Dendritic cell treated with granulocyte-macrophage colony-stimulating factor and Interleukin-4, amounts not matched to agents 40 ng/mL and 50 ng/mL, for 4 days (primary cell): ENCODE results near the gene TXNDC17.
A peak's percentile ranks its signal among the peaks of the same experiment; 100 is the strongest.
"Not testable (repeated sequence)": the region's sequence is repeated elsewhere in the genome, so short reads cannot be mapped to it uniquely, and the experiment has no call there.

Source experiments
- H3K27ac Mint-ChIP-seq: one replicate; pipeline ENCODE4 v1.8.0; 2022; ENCODE audit warnings: mild to moderate bottlenecking, mixed read lengths
- H3K27me3 Mint-ChIP-seq: one replicate; pipeline ENCODE4 v1.8.0; 2022; ENCODE audit warnings: mild to moderate bottlenecking, mixed read lengths
- H3K36me3 Mint-ChIP-seq: one replicate; pipeline ENCODE4 v1.8.0; 2022; ENCODE audit warnings: low read depth, mixed read lengths
- H3K4me1 Mint-ChIP-seq: one replicate; pipeline ENCODE4 v1.8.0; 2022; ENCODE audit warnings: low read depth, mixed read lengths
- H3K4me3 Mint-ChIP-seq: one replicate; pipeline ENCODE4 v1.8.0; 2022; ENCODE audit warnings: mild to moderate bottlenecking, moderate library complexity, mixed read lengths
- H3K9me3 Mint-ChIP-seq: one replicate; pipeline ENCODE4 v1.8.0; 2022; ENCODE audit warnings: mixed read lengths
- intact Hi-C: fragments of 100-400 bp; cut with micrococcal nuclease; formaldehyde crosslinking; loops from one replicate; pipeline ENCODE4 v1.15.0; 2022

TXNDC17 gene

DNA sequence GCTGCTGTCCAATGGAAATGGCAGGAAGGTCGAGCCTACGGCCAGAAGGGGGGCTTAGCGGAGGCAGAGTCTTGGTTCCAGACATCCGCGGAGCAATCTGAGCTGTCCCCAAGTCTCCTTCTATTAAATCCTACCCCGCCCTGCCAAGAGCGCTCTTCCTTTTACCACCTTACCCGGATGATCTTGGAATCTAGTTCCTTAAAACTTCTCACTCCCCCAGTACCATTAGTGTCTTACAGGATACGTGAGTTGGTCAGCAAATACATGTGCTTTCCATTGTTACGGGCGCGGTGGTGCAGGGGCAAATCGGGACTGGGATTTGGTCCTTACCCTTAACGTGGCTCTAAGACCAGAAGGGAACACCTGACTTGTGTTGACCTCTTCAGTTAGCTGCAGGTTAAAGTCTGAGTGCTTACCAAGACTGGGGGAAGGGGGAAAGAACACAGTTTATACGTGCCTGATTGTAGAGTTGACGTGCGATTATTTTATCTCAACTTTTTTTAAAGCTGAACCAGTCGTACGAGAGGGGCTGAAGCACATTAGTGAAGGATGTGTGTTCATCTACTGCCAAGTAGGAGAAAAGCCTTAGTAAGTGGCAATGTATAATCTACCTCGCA is 495 bp downstream of the TXNDC17 start:
- Mint-ChIP-seq H3K27me3 (peaks cover 3% of the 10 kb centered on the region), H3K4me1 (peaks cover 48% of the 10 kb centered on the region), H3K36me3 (peaks cover 79% of the 10 kb centered on the region), H3K4me3 (peak overlapping the region; percentile 93), H3K27ac (peak overlapping the region; percentile 89), H3K9me3 (no peaks in the 10 kb centered on the region)
- intact Hi-C loops = loop anchor here (10.0 kb wide), 1 partner anchor 373 kb away; the partner anchor contains the start of gene RNASEK

DNA sequence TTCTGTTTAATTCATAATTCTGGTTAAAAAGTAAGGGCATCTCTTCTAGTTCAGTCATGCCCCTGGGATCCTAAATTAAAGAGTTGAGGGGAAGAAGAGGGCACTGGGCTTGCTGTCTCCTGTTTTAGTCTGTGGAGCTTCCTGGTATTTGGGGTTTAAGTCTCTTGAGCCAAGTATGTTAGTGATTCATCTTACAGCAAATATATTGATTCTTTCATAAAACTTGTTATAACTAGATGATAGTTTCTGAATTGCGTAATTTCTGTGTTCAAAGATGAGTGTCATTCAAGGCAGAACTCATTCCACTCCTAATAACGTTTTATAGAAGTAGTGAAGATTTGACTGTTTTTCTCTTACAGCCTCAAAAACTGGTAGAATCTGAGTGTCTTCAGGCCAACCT is 1.7 kb downstream of the TXNDC17 start:
- Mint-ChIP-seq H3K4me1 (peaks cover 49% of the 10 kb centered on the region), H3K4me3 (no peak overlapping the region), H3K36me3 (peaks cover 80% of the 10 kb centered on the region), H3K9me3 (no peaks in the 10 kb centered on the region), H3K27me3 (peaks cover 3% of the 10 kb centered on the region), H3K27ac (no peak overlapping the region)
- intact Hi-C loops = loop anchor here (10.0 kb wide), 1 partner anchor 372 kb away; the partner anchor contains the start of gene RNASEK

DNA sequence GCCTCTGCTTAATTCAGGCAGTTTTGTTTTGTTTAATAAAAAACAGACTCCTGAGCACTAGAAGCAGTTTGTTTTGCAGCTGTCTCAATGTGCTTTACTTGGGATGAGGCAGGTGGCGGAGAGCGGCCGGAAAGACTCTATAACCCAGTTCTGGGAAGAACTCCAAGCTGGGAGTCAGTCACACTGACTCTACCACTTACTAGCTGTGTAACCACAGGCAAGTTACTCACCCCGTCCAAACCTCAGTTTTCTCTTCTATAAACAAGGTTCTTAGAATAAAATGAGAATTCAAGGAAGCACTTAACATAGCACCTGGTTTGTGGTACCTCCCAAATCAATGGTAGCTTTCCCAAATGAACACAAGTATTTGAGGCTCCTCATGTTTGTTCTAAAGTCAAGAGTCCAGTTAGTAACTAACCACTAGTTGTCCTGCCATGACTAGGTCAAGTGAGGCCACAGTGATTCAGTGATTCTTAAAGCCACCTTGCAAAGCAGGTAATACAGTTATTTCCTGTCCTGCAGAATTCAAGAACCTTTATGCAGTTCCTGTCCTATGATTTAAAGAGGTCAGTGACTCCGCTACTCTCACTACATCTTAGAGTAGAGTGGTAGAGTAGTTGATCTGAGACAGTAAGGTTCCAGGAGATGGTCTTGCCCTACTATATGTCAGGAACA is 2.7 kb downstream of the TXNDC17 start:
- peaks cover 84% of the 10 kb centered on the region for H3K36me3 Mint-ChIP-seq
- no peak overlapping the region for H3K4me3 Mint-ChIP-seq
- intact Hi-C loops = loop anchor here (10.0 kb wide), 1 partner anchor 371 kb away; the partner anchor contains the start of gene RNASEK
- no peak overlapping the region for H3K27ac Mint-ChIP-seq
- no peaks in the 10 kb centered on the region for H3K9me3 Mint-ChIP-seq
- H3K27me3 Mint-ChIP-seq = peaks cover 3% of the 10 kb centered on the region
- H3K4me1 Mint-ChIP-seq = peaks cover 49% of the 10 kb centered on the region

DNA sequence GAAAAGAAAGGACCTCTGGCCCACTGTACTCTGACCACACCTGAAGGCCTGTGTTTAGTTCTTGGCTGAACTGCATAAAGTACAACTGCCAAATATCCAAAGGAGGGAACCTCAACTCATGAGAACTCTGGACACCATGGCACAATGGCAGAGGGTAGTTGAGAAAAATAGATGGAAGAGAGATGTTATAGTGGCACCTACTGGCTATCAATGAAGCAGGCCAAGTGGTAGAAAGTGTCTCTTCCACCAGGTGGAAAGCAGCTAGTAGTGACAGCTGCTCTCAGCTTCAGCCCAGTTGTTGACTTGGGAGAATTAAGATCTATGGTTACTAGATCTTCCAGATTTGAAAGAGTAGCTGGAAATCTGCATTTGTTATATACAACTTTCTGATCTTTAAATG is 7.3 kb downstream of the TXNDC17 start:
- H3K27ac Mint-ChIP-seq = peak overlapping the region; percentile 52
- H3K4me1 Mint-ChIP-seq = peaks cover 51% of the 10 kb centered on the region
- no peak overlapping the region for H3K4me3 Mint-ChIP-seq
- H3K27me3 Mint-ChIP-seq = peaks cover 6% of the 10 kb centered on the region
- H3K36me3 Mint-ChIP-seq = peaks cover 79% of the 10 kb centered on the region
- intact Hi-C loops = loop anchor here (1.0 to 10.0 kb wide), 2 partner anchors 175 to 367 kb away; partner anchors contain the start of gene RNASEK
- no peaks in the 10 kb centered on the region for H3K9me3 Mint-ChIP-seq

DNA sequence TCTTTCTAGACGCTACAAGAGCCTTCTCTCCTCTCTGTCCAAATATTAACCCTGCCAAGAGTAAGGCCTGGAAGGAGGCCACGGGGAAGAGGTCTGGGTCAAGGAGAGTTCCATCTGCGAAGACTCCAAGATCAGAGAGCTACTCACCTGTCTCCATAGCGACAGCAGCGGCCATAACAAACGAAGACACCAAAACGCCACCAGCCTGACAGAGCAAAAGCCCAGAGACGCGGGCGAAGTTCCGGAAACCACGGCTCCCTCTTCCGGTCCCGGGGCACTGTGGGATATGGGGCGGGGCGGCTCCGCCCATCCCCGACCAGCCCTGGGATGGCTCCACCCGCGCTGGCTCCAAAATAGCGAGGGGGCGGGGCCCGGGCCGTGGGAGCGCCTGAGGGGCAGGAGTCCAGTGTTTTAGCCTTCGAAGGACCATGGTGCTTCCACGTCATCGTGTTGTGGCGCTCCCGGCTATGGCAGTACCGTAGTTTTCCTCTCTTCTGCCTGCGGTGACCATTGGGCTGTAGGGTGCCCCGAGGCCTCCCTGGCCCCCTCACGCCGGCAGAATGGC is 10.6 kb downstream of the TXNDC17 start, which contains the start of the genes C17orf100 and MED31:
C17orf100 (plus strand) TSS at position 409 of the 565 bp plus-strand sequence; CDS start at position 561, 152 bp downstream.
MED31 (minus strand) TSS at position 252 of the 565 bp plus-strand sequence; CDS start at position 175, 77 bp downstream.
- intact Hi-C loops = no loop called here
- H3K27ac Mint-ChIP-seq = peak within 1 kb of the TSS; percentile 98

DNA sequence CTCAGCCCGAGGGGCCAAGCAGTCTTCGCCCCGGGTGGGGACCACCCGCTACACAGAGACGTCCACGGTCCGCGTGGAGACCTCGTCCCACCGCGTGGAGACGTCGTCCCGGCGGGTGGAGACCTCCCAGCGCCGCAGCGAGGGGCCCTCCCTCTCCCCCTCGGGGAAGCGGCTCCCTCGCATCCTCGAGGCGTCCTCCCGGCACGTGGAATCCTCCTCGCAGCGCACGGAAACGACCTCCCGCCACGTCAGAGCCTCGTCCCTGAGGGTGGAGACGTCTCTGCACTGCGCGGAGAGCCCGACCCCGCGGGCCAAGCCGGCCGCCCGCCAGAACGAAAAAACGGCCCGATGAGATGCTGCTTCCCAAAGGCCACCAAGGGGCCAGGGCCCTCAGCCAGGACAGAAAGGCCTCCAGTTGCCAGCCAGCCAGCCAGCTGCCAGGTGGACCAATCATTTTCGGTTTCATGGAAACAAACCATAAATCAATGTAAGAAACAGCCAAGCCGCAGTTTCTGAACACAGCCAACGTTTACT is 11.1 kb downstream of the TXNDC17 start:
- intact Hi-C loops = no loop called here
- Mint-ChIP-seq H3K36me3 (peaks cover 65% of the 10 kb centered on the region), H3K9me3 (no peaks in the 10 kb centered on the region), H3K27ac (peak overlapping the region; percentile 98), H3K27me3 (peaks cover 36% of the 10 kb centered on the region), H3K4me1 (peaks cover 71% of the 10 kb centered on the region), H3K4me3 (peak overlapping the region; percentile 96)

More for the DNA sequence above, 10.6 kb downstream of the TXNDC17 start, which contains the start of the genes C17orf100 and MED31:
- Mint-ChIP-seq H3K4me3 (peak within 1 kb of the TSS; percentile 96), H3K27me3 (peaks cover 35% of the 10 kb centered on the region), H3K36me3 (peaks cover 71% of the 10 kb centered on the region), H3K9me3 (no peaks in the 10 kb centered on the region), H3K4me1 (peaks cover 76% of the 10 kb centered on the region)

DNA sequence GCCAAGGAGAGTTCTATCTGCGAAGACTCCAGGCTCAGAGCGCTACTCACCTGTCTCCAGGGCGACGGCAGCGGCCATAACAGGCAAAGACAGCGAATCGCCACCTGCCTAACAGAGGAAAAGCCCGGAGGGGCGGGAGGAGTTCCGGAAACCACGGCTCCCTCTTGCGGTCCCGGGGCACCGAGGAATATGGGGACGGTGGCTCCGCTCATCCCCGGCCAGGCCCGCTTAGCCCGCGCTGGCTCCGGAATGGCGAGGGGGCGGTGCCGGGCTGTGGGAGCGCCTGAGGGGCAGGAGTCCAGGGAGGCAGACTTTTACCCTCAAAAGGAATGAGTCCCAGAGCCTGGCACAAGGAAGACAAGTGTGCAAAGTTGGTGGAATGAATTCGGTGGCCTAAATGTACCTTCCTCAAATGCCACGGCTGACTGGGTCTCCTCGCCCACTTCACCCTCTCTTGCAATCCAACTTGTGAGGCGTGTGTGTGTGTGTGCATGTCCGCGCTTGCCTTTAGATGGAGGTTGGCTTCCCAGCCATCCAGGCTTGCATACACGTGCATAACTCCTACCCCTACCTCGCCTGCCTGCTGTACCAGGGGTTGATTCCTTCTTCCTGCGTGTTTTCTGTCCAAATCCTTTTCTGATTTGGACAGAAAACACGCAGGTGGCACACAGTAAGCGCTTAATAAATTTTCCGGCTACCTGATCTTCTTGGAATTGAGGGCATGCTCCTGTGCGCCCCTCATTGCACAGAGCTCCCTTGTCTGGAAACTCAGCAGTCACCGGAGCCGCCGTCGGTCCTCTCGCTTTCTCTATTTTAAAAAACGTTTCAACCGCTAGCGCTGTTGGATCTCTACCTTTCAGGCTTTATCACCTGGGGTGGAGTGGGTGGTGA is 14.2 kb downstream of the TXNDC17 start:
- intact Hi-C loops = no loop called here
- Mint-ChIP-seq H3K4me1 (peaks cover 64% of the 10 kb centered on the region), H3K9me3 (no peaks in the 10 kb centered on the region), H3K27ac (peak overlapping the region; percentile 25), H3K27me3 (peaks cover 48% of the 10 kb centered on the region), H3K4me3 (peak overlapping the region; percentile 59), H3K36me3 (peaks cover 41% of the 10 kb centered on the region)

DNA sequence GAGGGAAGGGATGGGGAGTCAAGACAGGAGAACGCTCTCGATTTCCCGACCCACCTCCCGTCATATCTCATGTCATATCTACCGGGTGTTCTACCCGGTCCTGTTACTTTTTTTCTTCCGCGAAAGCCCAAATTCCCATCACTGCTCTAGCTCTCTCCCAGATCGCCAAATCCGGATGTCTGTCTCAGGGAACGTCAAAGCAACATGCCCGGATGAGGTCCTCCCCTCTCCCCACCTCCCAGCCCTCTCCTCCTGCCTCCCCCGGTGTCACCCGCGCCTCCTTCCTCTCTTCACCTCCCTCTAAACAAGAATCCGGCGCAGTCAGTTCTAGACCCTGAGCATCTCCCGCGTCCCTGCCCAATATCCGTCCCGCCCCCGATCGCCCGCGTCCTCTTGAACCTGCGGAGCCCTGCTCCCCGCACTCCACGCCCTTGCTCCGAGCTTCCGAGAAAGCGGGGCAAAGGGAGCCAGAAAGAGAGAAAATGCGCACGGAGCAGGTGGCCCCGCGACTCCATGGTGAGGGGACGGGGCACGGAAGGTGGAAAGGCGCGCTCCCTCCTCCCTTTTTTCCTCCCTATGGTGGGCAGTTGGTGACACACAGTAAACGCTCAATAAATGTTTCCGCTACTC is 15.0 kb downstream of the TXNDC17 start:
- H3K27ac Mint-ChIP-seq = peak overlapping the region; percentile 25
- intact Hi-C loops, H3K9me3 Mint-ChIP-seq: not testable (repeated sequence)
- peaks cover 38% of the 10 kb centered on the region for H3K36me3 Mint-ChIP-seq
- H3K4me1 Mint-ChIP-seq = peaks cover 66% of the 10 kb centered on the region
- peak overlapping the region; percentile 74 for H3K4me3 Mint-ChIP-seq
- H3K27me3 Mint-ChIP-seq = peaks cover 48% of the 10 kb centered on the region

DNA sequence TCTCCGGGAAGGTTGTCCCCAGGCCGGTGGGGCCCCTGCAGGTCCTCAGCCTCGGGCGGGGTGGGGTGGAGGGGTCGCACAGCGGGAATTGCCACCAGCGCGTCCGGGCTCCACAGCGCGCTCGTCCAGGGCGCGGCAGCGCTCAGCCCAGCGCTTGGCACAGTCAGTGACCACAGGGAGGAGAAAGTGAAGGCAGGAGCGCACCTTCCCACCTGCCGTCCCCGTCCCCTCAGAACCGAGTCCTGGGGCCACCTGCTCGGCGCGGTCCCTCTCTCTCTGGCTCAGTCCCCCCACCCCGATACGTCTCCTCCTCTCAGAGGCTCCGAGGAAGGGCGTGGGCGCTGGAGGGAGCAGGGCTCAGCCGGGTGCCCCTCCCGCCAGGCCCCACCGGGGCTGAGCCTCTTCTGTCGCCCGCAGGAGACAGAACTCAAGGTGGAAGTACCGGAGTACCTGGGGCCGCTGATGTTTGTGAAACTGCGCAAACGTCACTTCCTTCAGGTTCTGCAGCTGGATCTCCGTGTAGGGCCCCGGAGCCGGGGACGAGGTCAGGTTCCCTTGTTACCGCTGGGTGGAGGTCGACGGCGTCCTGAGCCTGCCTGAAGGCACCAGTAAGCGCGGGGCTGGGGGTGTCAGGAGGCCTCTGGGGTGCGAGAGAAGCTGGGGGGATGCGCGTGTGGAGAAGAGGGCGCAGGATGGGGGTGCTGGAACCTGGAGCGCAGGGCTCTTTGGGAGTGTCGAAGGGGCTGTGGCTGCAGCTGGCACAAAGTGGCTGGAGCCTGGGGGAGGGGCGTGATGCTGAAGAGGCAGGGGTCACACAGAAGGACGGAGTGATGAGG is 16.2 kb downstream of the TXNDC17 start:
- H3K4me1 Mint-ChIP-seq = peaks cover 74% of the 10 kb centered on the region
- H3K9me3 Mint-ChIP-seq, intact Hi-C loops: not testable (repeated sequence)
- H3K36me3 Mint-ChIP-seq = peaks cover 31% of the 10 kb centered on the region
- peaks cover 48% of the 10 kb centered on the region for H3K27me3 Mint-ChIP-seq
- H3K4me3 Mint-ChIP-seq = peak overlapping the region; percentile 75
- peak overlapping the region; percentile 61 for H3K27ac Mint-ChIP-seq

DNA sequence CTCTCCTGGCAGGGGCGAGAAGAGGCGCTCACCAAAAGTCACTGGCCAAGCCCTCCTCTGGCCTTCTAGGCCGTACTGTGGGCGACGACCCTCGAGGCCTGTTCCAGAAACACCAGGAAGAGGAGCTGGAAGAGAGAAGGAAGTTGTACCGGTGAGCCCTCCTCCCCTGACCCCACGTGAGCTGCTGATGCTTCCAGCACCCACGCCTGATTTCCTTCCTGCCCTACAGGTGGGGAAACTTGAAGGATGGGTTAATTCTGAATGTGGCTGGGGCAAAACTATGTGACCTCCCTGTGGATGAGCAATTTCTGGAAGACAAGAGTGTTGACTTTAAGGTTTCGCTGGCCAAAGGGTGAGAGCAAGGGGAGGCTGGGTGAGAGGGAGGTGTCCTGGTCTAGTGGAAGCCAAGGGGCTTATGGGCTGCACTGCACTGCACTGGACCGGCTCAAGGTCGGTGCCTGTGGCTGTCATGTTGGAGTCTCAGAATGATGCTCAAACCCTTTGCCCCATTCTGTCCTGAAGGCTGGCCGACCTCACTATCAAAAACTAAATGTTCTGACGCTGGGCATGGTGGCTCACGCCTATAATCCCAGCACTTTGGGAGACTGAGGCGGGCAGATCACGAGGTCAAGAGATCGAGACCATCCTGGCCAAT is 16.9 kb downstream of the TXNDC17 start:
- Mint-ChIP-seq H3K27me3 (peaks cover 45% of the 10 kb centered on the region), H3K9me3 (no peaks in the 10 kb centered on the region), H3K36me3 (peaks cover 35% of the 10 kb centered on the region), H3K4me1 (peaks cover 75% of the 10 kb centered on the region), H3K27ac (peak overlapping the region; percentile 61), H3K4me3 (peak overlapping the region; percentile 75)
- intact Hi-C loops = no loop called here

DNA sequence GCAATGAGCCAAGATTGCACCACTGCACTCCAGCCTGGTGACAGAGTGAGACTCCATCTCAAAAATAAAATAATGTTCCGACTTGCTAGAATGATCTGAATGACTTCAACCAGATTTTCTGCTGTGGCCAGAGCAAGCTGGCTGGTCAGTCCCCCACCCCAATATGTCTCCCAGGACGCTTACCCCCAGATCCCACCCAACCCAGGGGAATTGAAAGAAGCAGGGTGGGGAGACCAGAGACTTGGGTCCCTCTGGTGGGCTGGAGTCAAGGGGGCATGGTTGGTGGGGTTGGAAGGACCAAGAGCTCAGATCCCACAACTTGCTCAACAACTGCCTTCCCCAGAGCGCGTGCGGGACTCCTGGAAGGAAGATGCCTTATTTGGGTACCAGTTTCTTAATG is 17.6 kb downstream of the TXNDC17 start:
- H3K27ac Mint-ChIP-seq, intact Hi-C loops, H3K9me3 Mint-ChIP-seq, H3K4me3 Mint-ChIP-seq: not testable (repeated sequence)
- H3K4me1 Mint-ChIP-seq = peaks cover 75% of the 10 kb centered on the region
- peaks cover 36% of the 10 kb centered on the region for H3K36me3 Mint-ChIP-seq
- H3K27me3 Mint-ChIP-seq = peaks cover 41% of the 10 kb centered on the region

DNA sequence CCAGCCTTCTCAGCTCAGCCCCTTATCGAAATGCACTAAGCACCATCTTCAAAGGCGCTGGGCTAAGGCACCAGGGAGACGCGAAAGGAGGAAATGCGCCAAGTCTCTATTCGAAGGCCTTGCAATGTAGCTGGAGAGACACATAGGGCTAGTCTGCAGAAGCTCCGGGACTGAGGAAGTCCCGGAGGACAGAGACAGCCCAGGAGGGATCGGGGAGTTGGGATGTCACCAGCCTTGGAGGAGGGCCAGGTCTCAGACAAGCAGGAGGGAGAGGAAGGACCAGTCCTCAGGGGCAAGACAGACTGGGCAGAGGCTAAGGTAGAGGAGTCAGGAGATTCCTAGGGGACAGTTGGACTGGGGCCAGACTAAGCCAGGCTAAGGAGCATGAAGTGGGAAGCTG is 19.2 kb downstream of the TXNDC17 start:
- Mint-ChIP-seq H3K9me3 (no peaks in the 10 kb centered on the region), H3K36me3 (peaks cover 21% of the 10 kb centered on the region), H3K27me3 (peaks cover 25% of the 10 kb centered on the region), H3K4me3 (peak overlapping the region; percentile 79), H3K27ac (peak overlapping the region; percentile 85), H3K4me1 (peaks cover 62% of the 10 kb centered on the region)
- intact Hi-C loops = loop anchor here (10.0 kb wide), 3 partner anchors 95 to 345 kb away; partner anchors contain the start of gene XAF1
